ENCODE data around the gene PARP3. TPM values are rescaled to one million over a fixed set of nuclear protein-coding genes. Genes with fewer than 3 reads are reported as not detected.

Gene PARP3
- total and polyA plus RNA-seq, 10 of the 15 experiments (the other 5 are each of a cell fraction or from before 2014, with no cell fraction given) = 2.1 to 31.2 (median 19.5) TPM

DNA sequence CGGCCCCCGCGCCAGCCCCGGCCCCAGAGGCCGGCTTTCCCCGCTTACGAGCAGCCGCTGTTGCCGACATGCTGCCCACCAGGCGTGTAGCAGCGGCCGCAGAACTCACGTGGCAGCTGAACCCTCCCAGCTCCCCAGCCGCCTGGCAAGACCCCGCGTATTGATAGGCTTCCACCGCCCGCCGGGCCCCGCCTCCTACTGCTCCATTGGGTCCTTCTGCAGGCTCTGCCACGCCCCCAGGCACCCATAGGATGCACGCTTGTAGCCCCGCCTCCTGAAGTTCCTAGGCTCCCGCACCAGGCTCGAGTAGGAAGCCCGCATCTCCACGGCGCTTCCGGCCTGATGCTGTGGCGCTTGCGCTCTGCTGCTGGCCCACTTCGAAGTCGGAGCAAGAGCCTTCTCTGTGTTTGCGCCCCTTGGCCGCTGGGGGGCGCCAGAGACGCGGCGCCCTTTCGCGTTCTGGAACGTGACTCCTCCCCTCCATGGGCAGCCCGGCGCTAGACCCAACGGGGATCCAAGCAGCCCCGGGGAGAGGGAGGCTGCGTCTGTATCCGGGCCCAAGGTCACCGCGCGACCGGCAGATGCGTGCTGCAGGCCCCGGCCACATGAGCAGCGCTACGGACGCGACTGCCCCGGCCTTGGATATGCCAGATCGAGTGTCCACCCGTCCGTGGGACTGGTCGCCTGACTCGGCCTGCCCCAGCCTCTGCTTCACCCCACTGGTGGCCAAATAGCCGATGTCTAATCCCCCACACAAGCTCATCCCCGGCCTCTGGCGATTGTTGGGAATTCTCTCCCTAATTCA is at the start of gene PARP3, which contains the start of gene RRP9 (continued):
- TF ChIP-seq MTA3 (IDR thresholded peaks at IDR 0.05; ENCODE audit: borderline replicate concordance, low read length) (no peak), ZBED1 (IDR thresholded peaks at IDR 0.05; ENCODE audit: borderline replicate concordance) (no peak), ESRRA (IDR thresholded peaks at IDR 0.05; ENCODE audit: low read length) (no peak), POU2F2 (IDR thresholded peaks at IDR 0.05; ENCODE audit: borderline replicate concordance, low read depth, low read length) (no peak; the same call in 2 of the 3 replicates), ZZZ3 (IDR thresholded peaks at IDR 0.05; ENCODE audit: control insufficient read depth, insufficient read length, low read depth) (no peak), NR2C2 (IDR thresholded peaks at IDR 0.05; ENCODE audit: borderline replicate concordance, control insufficient read depth, insufficient read length, low read depth) (no peak), ATF7 (IDR thresholded peaks at IDR 0.05; ENCODE audit: low read depth) (no peak), TCF7 (IDR thresholded peaks at IDR 0.05; ENCODE audit: borderline replicate concordance) (no peak)
- TF ChIP-seq, protein P1, sequence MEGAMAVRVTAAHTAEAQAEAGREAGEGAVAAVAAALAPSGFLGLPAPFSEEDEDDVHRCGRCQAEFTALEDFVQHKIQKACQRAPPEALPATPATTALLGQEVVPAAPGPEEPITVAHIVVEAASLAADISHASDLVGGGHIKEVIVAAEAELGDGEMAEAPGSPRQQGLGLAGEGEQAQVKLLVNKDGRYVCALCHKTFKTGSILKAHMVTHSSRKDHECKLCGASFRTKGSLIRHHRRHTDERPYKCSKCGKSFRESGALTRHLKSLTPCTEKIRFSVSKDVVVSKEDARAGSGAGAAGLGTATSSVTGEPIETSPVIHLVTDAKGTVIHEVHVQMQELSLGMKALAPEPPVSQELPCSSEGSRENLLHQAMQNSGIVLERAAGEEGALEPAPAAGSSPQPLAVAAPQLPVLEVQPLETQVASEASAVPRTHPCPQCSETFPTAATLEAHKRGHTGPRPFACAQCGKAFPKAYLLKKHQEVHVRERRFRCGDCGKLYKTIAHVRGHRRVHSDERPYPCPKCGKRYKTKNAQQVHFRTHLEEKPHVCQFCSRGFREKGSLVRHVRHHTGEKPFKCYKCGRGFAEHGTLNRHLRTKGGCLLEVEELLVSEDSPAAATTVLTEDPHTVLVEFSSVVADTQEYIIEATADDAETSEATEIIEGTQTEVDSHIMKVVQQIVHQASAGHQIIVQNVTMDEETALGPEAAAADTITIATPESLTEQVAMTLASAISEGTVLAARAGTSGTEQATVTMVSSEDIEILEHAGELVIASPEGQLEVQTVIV (IDR thresholded peaks at IDR 0.05; ENCODE audit: borderline replicate concordance, partially characterized antibody) = peak; percentile 75
- TF ChIP-seq, protein P2, sequence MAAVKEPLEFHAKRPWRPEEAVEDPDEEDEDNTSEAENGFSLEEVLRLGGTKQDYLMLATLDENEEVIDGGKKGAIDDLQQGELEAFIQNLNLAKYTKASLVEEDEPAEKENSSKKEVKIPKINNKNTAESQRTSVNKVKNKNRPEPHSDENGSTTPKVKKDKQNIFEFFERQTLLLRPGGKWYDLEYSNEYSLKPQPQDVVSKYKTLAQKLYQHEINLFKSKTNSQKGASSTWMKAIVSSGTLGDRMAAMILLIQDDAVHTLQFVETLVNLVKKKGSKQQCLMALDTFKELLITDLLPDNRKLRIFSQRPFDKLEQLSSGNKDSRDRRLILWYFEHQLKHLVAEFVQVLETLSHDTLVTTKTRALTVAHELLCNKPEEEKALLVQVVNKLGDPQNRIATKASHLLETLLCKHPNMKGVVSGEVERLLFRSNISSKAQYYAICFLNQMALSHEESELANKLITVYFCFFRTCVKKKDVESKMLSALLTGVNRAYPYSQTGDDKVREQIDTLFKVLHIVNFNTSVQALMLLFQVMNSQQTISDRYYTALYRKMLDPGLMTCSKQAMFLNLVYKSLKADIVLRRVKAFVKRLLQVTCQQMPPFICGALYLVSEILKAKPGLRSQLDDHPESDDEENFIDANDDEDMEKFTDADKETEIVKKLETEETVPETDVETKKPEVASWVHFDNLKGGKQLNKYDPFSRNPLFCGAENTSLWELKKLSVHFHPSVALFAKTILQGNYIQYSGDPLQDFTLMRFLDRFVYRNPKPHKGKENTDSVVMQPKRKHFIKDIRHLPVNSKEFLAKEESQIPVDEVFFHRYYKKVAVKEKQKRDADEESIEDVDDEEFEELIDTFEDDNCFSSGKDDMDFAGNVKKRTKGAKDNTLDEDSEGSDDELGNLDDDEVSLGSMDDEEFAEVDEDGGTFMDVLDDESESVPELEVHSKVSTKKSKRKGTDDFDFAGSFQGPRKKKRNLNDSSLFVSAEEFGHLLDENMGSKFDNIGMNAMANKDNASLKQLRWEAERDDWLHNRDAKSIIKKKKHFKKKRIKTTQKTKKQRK (IDR thresholded peaks at IDR 0.05; ENCODE audit: low read depth, low read length) = no peak

Data from GM12878 (cell line).